Nephron progenitor cell (in vitro differentiated cells): ENCODE data around the gene CBL.
"Not testable (repeated sequence)": the region's sequence is repeated elsewhere in the genome, so short reads cannot be mapped to it uniquely, and the experiment has no call there.

Source experiments
- DNase-seq: peaks from one replicate; pipeline ENCODE4 v3.0.0; 2021
- H3K27ac Mint-ChIP-seq: 2 replicates; pipeline ENCODE4 v1.8.0; 2021; ENCODE audit warnings: mild to moderate bottlenecking, moderate library complexity, mixed read lengths
- H3K27me3 Mint-ChIP-seq: 2 replicates; pipeline ENCODE4 v1.8.0; 2021; ENCODE audit warnings: mild to moderate bottlenecking, low read depth, mixed read lengths; ENCODE audit not compliant: poor library complexity
- H3K36me3 Mint-ChIP-seq: 2 replicates; pipeline ENCODE4 v1.8.0; 2021; ENCODE audit warnings: low read depth, mixed read lengths
- H3K4me1 Mint-ChIP-seq: 2 replicates; pipeline ENCODE4 v1.8.0; 2021; ENCODE audit warnings: mixed read lengths
- H3K4me3 Mint-ChIP-seq: 2 replicates; pipeline ENCODE4 v1.8.0; 2021; ENCODE audit warnings: mild to moderate bottlenecking, moderate library complexity, mixed read lengths
- H3K9me3 Mint-ChIP-seq: 2 replicates; pipeline ENCODE4 v1.8.0; 2021; ENCODE audit warnings: mild to moderate bottlenecking, moderate library complexity, mixed read lengths
- TF ChIP-seq, protein P1 (sequence below): fragments of 200-600 bp; sonication (generic); IDR thresholded peaks from 2 replicates; pipeline ENCODE4 v1.5.0; 2021; ENCODE audit warnings: antibody characterized with exemption

CBL gene

DNA sequence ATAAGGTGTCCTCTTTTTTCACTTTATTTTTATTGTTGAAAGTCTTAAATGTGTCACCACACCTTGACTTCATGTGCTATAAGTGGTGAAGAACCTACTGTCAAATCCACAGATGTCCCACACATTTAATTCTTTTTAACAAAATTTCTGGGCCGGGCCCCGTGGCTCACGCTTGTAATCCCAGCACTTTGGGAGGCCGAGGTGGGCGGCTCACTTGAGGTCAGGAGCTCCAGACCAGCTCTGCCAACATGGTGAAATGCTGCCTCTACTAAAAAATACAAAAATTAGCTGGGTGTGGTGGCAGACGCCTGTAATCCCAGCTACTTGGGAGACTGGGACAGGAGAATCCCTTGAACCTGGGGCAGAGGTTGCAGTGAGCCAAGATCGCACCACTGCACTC lies 3.0 kb downstream of the CBL start:
- peaks cover 46% of the 10 kb centered on the region for H3K4me1 Mint-ChIP-seq
- no peaks in the 10 kb centered on the region for H3K9me3 Mint-ChIP-seq
- peaks cover 5% of the 10 kb centered on the region for H3K36me3 Mint-ChIP-seq
- H3K4me3 Mint-ChIP-seq, result peak overlapping the region; percentile 47
- DNase-seq, result no peak
- TF ChIP-seq, protein P1, sequence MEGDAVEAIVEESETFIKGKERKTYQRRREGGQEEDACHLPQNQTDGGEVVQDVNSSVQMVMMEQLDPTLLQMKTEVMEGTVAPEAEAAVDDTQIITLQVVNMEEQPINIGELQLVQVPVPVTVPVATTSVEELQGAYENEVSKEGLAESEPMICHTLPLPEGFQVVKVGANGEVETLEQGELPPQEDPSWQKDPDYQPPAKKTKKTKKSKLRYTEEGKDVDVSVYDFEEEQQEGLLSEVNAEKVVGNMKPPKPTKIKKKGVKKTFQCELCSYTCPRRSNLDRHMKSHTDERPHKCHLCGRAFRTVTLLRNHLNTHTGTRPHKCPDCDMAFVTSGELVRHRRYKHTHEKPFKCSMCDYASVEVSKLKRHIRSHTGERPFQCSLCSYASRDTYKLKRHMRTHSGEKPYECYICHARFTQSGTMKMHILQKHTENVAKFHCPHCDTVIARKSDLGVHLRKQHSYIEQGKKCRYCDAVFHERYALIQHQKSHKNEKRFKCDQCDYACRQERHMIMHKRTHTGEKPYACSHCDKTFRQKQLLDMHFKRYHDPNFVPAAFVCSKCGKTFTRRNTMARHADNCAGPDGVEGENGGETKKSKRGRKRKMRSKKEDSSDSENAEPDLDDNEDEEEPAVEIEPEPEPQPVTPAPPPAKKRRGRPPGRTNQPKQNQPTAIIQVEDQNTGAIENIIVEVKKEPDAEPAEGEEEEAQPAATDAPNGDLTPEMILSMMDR, result no peak
- peaks cover 4% of the 10 kb centered on the region for H3K27me3 Mint-ChIP-seq
- peak overlapping the region; percentile 37 for H3K27ac Mint-ChIP-seq

DNA sequence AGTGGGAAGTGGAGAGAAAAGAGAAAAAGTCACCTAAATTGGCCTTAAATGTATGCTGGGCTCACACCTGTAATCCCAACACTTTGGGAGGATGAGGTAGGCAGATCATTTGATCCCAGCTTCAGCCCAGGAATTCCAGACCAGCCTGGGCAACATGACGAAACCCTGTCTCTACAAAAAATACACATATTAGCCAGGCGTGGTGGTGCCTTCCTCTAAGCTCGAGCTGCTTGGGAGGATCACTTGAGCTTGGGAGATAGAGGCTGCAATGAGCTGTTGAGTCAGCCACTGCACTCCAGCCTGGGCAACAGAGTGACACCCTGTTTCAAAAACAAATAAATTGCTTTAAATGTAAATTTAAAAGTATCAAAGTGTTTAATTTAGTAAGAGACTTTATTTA lies 3.9 kb downstream of the CBL start:
- Mint-ChIP-seq H3K27me3 (peaks cover 2% of the 10 kb centered on the region), H3K27ac (no peak overlapping the region), H3K9me3 (no peaks in the 10 kb centered on the region), H3K36me3 (peaks cover 5% of the 10 kb centered on the region), H3K4me1 (peaks cover 39% of the 10 kb centered on the region), H3K4me3 (no peak overlapping the region)
- TF ChIP-seq, protein P1, result no peak
- no peak for DNase-seq

DNA sequence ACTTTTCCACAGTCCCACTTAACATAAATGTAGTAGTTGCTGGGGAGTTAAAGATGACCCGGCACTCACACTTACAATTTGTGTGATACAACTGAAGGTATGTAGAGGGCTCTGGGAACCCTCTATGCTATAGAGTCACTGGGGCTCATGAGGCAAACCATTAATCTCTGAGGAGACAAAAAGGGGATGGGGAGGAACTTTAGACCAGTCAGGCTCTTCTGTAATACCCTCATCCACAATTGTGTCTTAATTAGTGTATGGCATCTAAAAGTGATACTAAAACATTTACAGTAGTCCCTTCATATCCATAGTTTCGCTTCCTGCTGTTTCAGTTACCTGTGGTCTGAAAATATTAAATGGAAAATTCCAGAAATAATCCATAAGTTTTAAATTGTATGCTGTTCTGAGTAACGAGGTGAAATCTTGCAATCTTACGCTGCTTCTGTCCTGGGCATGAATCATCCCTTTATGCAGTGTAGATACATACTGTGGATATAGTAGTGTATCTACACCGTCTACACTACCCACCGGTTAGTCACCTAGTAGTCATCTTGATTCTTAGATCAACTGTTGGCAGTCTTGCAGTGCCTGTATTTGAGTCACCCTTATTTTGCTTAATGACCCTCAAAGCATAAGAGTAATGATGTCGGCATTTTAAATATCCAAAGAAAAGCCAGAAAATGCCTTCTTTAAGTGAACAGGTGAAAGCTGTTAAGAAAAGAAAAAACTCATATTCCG lies 12.2 kb downstream of the CBL start:
- DNase-seq, result no peak
- no peaks in the 10 kb centered on the region for H3K4me1 Mint-ChIP-seq
- peaks cover 2% of the 10 kb centered on the region for H3K27me3 Mint-ChIP-seq
- no peak overlapping the region for H3K27ac Mint-ChIP-seq
- peaks cover 12% of the 10 kb centered on the region for H3K36me3 Mint-ChIP-seq
- TF ChIP-seq, protein P1, result no peak
- H3K4me3 Mint-ChIP-seq, result no peak overlapping the region
- no peaks in the 10 kb centered on the region for H3K9me3 Mint-ChIP-seq

DNA sequence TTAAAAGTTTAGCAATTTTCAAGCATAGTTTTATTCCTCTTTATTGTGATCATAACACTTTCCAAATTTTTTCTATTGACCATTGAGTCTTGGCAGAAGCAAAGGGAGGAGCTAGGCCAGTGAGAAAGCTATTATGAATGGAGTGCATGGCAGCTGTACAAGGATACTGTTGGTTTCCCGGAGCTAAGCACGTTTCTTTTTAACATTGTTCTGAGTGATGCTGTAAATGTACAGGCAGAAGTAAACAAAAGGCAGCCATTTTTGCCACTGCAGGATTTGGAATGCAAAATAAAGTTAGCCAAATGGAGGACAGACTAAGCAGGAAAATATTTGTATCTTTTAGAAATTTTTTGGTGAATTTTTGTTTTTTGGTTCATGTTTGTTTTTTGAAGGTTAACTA lies 16.2 kb downstream of the CBL start:
- H3K4me1 Mint-ChIP-seq, result no peaks in the 10 kb centered on the region
- TF ChIP-seq, protein P1, result no peak
- no peak for DNase-seq
- no peak overlapping the region for H3K4me3 Mint-ChIP-seq
- H3K27ac Mint-ChIP-seq, result peak overlapping the region; percentile 37
- H3K36me3 Mint-ChIP-seq, result peaks cover 33% of the 10 kb centered on the region
- H3K9me3 Mint-ChIP-seq, result no peaks in the 10 kb centered on the region
- H3K27me3 Mint-ChIP-seq, result no peaks in the 10 kb centered on the region

DNA sequence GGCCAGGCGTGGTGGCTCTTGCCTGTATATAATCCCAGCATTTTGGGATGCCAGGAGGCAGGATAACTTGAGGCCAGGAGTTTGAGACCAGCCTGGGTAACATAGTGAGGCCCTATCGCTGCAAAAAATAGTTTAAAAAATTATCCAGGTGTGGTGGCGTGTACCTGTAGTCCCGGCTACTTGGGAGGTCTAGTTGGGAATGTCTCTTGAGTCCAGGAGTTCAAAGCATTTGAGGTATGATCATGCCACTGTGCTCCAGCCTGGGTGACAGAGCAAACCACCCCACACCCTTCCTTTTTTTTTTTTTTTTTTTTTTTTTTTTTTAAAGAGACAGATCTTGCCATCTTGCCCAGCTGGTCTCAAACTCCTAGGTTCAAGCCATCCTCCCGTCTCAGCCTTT lies 16.8 kb downstream of the CBL start:
- H3K4me3 Mint-ChIP-seq, result no peak overlapping the region
- no peaks in the 10 kb centered on the region for H3K4me1 Mint-ChIP-seq
- H3K36me3 Mint-ChIP-seq, result peaks cover 36% of the 10 kb centered on the region
- no peak overlapping the region for H3K27ac Mint-ChIP-seq
- no peak for DNase-seq
- H3K27me3 Mint-ChIP-seq, result no peaks in the 10 kb centered on the region
- TF ChIP-seq, protein P1, result no peak
- no peaks in the 10 kb centered on the region for H3K9me3 Mint-ChIP-seq

DNA sequence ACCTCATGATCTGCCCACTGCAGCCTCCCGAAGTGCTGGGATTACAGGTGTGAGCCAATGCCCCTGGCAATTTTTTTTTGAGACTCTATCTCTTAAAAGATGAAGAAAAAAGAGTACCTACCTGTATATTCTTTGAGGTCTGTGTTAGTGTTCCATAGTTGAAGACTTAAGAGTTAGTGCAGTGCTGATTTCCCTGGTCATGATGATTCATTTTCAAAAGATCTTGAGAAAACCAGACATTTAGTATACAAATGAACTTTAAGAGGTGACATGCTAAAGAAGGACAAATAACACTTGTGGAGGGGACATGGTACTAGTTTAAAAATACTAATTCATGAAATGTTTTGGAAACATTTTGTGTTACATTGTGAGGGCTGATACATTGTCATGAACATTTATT lies 17.7 kb downstream of the CBL start:
- TF ChIP-seq, protein P1, result no peak
- no peaks in the 10 kb centered on the region for H3K27me3 Mint-ChIP-seq
- no peak overlapping the region for H3K27ac Mint-ChIP-seq
- no peak for DNase-seq
- peaks cover 42% of the 10 kb centered on the region for H3K36me3 Mint-ChIP-seq
- H3K4me1 Mint-ChIP-seq, result no peaks in the 10 kb centered on the region
- no peak overlapping the region for H3K4me3 Mint-ChIP-seq
- no peaks in the 10 kb centered on the region for H3K9me3 Mint-ChIP-seq

DNA sequence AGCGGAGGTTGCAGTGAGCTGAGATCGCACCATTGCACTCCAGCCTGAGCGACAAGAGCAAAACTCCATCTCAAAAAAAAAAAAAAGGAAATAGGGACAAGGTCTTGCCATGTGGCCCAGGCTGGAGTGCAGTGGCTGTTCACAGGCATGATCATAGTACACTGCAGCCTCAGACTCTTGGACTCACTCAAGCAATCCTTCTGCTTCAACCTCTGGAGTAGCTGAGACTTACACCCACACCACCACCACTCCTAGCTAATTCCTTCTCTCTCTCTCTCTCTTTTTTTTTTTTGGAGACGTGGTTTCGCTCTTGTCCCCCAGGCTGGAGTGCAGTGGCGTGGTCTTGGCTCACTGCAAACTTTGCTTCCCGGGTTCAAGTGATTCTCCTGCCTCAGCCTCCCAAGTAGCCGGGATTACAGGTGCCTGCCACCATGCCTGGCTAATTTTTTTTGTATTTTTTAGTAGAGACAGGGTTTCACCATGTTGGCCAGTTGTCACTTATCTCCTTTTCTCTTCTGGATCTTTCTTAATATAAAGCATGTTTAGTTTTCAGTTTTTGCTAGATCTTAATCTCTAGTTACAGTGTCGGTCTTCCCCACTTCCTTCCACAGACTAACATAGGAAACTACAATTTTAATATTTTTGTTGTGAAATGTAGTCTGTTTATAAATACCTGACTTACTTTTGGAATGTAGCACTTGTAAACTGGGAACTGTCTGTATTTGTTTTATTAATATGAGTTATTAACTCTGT lies 22.6 kb downstream of the CBL start:
- H3K9me3 Mint-ChIP-seq, H3K4me1 Mint-ChIP-seq, H3K27ac Mint-ChIP-seq, H3K27me3 Mint-ChIP-seq, H3K4me3 Mint-ChIP-seq, DNase-seq: not testable (repeated sequence)
- peaks cover 57% of the 10 kb centered on the region for H3K36me3 Mint-ChIP-seq
